Smooth muscle cell (in vitro differentiated cells): ENCODE data around the gene RDX. TPM values are rescaled to one million over a fixed set of nuclear protein-coding genes. Genes with fewer than 3 reads are reported as not detected.
A peak's percentile ranks its signal among the peaks of the same experiment; 100 is the strongest.

ENCODE experiments used
- DNase-seq: peaks from one replicate; lab custom pipeline; 2025; ENCODE audit not compliant: unreplicated experiment; lab: John Stamatoyannopoulos, UW
- H2AFZ ChIP-seq: fragments of 200-600 bp; sonication (generic); 2 replicates; pipeline ENCODE4 v1.6.0; 2016; ENCODE audit warnings: antibody characterized with exemption, low read depth, mild to moderate bottlenecking
- H3F3A ChIP-seq: fragments of 200-600 bp; sonication (generic); 2 replicates; pipeline ENCODE4 v1.6.0; 2017; ENCODE audit warnings: antibody characterized with exemption, low read depth
- H3K27ac ChIP-seq: fragments of 200-600 bp; sonication (generic); 2 replicates; pipeline ENCODE4 v1.5.1; 2016; ENCODE audit warnings: low read depth, mild to moderate bottlenecking
- H3K27me3 ChIP-seq: fragments of 200-600 bp; sonication (generic); 2 replicates; pipeline ENCODE4 v1.6.1; 2016; ENCODE audit warnings: low read depth, mild to moderate bottlenecking
- H3K36me3 ChIP-seq: fragments of 200-600 bp; sonication (generic); 2 replicates; pipeline ENCODE4 v1.5.1; 2016; ENCODE audit warnings: low read depth
- H3K4me1 ChIP-seq: fragments of 200-600 bp; sonication (generic); 2 replicates; pipeline ENCODE4 v1.5.1; 2016; ENCODE audit warnings: low read depth
- H3K4me2 ChIP-seq: fragments of 200-600 bp; sonication (generic); 2 replicates; pipeline ENCODE4 v1.6.0; 2016; ENCODE audit warnings: mild to moderate bottlenecking
- H3K4me3 ChIP-seq: fragments of 200-600 bp; sonication (generic); 2 replicates; pipeline ENCODE4 v1.5.1; 2016; ENCODE audit warnings: mild to moderate bottlenecking
- H3K79me2 ChIP-seq: fragments of 200-600 bp; sonication (generic); 2 replicates; pipeline ENCODE4 v1.6.0; 2016; ENCODE audit warnings: low read depth, mild to moderate bottlenecking
- H3K9ac ChIP-seq: fragments of 200-600 bp; sonication (generic); 2 replicates; pipeline ENCODE4 v1.6.0; 2016; ENCODE audit warnings: low read depth
- H3K9me3 ChIP-seq: fragments of 200-600 bp; sonication (generic); replicated peaks from 2 replicates; pipeline ENCODE4 v1.5.1; 2016; ENCODE audit warnings: low read depth
- H4K20me1 ChIP-seq: fragments of 200-600 bp; sonication (generic); 2 replicates; pipeline ENCODE4 v1.6.0; 2016; ENCODE audit warnings: low read depth
- CTCF ChIP-seq: fragments of 200-600 bp; sonication (generic); IDR thresholded peaks from 2 replicates; pipeline ENCODE4 v1.5.1; 2017; ENCODE audit warnings: borderline replicate concordance, mild to moderate bottlenecking, antibody characterized with exemption; ENCODE audit not compliant: insufficient read depth, poor library complexity, severe bottlenecking
- WGBS: methylation state at CpG from one replicate; pipeline ENCODE4 v1.1.7; 2016; ENCODE audit warnings: low lambda C conversion rate; 5-methylcytosine and 5-hydroxymethylcytosine counted together
- polyA plus RNA-seq: library from polyadenylated mRNA; unstranded; fragments of >200 nt; fragmentation: Nextera tagmentation; extraction: Ambion mirVana; gene quantifications from 2 replicates; pipeline ENCODE4 v1.2.1, GENCODE V29; 2016
- total RNA-seq: library from RNA; depleted of rRNA; stranded (reverse); fragments of >200 nt; gene quantifications from 2 replicates; pipeline ENCODE4 v1.2.3, GENCODE V29; 2014

Gene RDX
- total and polyA plus RNA-seq, 2 experiments from 2014 or later: 137 to 165 TPM

GRCh38 chr11:110317516-110317932 is 21.1 kb upstream of the RDX start:
- H3K79me2 ChIP-seq: no peaks in the 10 kb centered on the region
- H3K27ac ChIP-seq: peak overlapping the region; percentile 15
- no peaks in the 10 kb centered on the region for H3K27me3 ChIP-seq
- TF ChIP-seq CTCF: no peak
- H3K4me3 ChIP-seq: no peak overlapping the region
- no peaks in the 10 kb centered on the region for H3K36me3 ChIP-seq
- H3K9me3 ChIP-seq: no peaks in the 10 kb centered on the region
- 3% methylated on average over 3 of the region's 3 CpGs for WGBS
- H2AFZ ChIP-seq: peak overlapping the region; percentile 4
- H3K9ac ChIP-seq: no peak overlapping the region
- no peaks in the 10 kb centered on the region for H4K20me1 ChIP-seq
- DNase-seq: no peak
- peak overlapping the region; percentile 2 for H3K4me2 ChIP-seq
- H3F3A ChIP-seq: peaks cover 20% of the 10 kb centered on the region
- H3K4me1 ChIP-seq: peaks cover 9% of the 10 kb centered on the region

- Histone ChIP-seq H3K27ac (no peak overlapping the region), H3K4me3 (no peak overlapping the region), H3K4me1 (peaks cover 9% of the 10 kb centered on the region), H3K79me2 (no peaks in the 10 kb centered on the region), H3K9me3 (no peaks in the 10 kb centered on the region), H3K9ac (no peak overlapping the region), H3F3A (peaks cover 11% of the 10 kb centered on the region), H3K4me2 (no peak overlapping the region), H2AFZ (no peak overlapping the region), H4K20me1 (no peaks in the 10 kb centered on the region), H3K36me3 (no peaks in the 10 kb centered on the region), H3K27me3 (no peaks in the 10 kb centered on the region)
- TF ChIP-seq CTCF: no peak
- 94% methylated on average over 9 of the region's 9 CpGs for WGBS
- no peak for DNase-seq
Observed at GRCh38 chr11:110314366-110315095, 18.1 kb upstream of the RDX start.

- Histone ChIP-seq H3K27me3 (no peaks in the 10 kb centered on the region), H3K9ac (no peak overlapping the region), H3K4me2 (no peak overlapping the region), H3F3A (no peaks in the 10 kb centered on the region), H4K20me1 (no peaks in the 10 kb centered on the region), H3K79me2 (no peaks in the 10 kb centered on the region), H3K27ac (peak overlapping the region; percentile 56), H3K36me3 (no peaks in the 10 kb centered on the region), H3K4me3 (no peak overlapping the region), H3K9me3 (no peaks in the 10 kb centered on the region), H2AFZ (peak overlapping the region; percentile 16), H3K4me1 (peaks cover 6% of the 10 kb centered on the region)
- TF ChIP-seq CTCF: no peak
- DNase-seq: no peak
Observed at GRCh38 chr11:110312670-110313069, 16.3 kb upstream of the RDX start.
